ENCODE measurements around the gene ANAPC2.

GRCh38 chr9:137136881-137137607, 51.3 kb downstream of the ANAPC2 start:
- TF ChIP-seq PKNOX1 (IDR thresholded peaks at IDR 0.05) (no peak), HDGF (IDR thresholded peaks at IDR 0.05; ENCODE audit: borderline replicate concordance) (no peak), ZNF384 (IDR thresholded peaks at IDR 0.05) (no peak), SUZ12 (IDR thresholded peaks at IDR 0.05) (no peak), ELF4 (IDR thresholded peaks at IDR 0.05) (no peak)

All from HEK293T (cell line).